ENCODE data around the gene STX8.
A peak's percentile ranks its signal among the peaks of the same experiment; 100 is the strongest.

The STX8 gene

GRCh38 chr17:9240659-9241370 is 334.8 kb downstream of the STX8 start:
- TF ChIP-seq, protein P1, sequence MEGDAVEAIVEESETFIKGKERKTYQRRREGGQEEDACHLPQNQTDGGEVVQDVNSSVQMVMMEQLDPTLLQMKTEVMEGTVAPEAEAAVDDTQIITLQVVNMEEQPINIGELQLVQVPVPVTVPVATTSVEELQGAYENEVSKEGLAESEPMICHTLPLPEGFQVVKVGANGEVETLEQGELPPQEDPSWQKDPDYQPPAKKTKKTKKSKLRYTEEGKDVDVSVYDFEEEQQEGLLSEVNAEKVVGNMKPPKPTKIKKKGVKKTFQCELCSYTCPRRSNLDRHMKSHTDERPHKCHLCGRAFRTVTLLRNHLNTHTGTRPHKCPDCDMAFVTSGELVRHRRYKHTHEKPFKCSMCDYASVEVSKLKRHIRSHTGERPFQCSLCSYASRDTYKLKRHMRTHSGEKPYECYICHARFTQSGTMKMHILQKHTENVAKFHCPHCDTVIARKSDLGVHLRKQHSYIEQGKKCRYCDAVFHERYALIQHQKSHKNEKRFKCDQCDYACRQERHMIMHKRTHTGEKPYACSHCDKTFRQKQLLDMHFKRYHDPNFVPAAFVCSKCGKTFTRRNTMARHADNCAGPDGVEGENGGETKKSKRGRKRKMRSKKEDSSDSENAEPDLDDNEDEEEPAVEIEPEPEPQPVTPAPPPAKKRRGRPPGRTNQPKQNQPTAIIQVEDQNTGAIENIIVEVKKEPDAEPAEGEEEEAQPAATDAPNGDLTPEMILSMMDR (IDR thresholded peaks at IDR 0.05; ENCODE audit: insufficient read depth, low read length, poor library complexity, severe bottlenecking) = no peak
- DNase-seq (ENCODE audit: extremely low read depth, insufficient read length) = no peak
- no peaks in the 10 kb centered on the region for H3K27me3 ChIP-seq (replicated peaks; ENCODE audit: control insufficient read depth, insufficient read depth, low read length)
- no peak overlapping the region for H3K4me3 ChIP-seq (replicated peaks; ENCODE audit: low read depth, low read length)
- H3K36me3 ChIP-seq (ENCODE audit: control insufficient read depth, insufficient read depth, low read length) = no peaks in the 10 kb centered on the region

DNA sequence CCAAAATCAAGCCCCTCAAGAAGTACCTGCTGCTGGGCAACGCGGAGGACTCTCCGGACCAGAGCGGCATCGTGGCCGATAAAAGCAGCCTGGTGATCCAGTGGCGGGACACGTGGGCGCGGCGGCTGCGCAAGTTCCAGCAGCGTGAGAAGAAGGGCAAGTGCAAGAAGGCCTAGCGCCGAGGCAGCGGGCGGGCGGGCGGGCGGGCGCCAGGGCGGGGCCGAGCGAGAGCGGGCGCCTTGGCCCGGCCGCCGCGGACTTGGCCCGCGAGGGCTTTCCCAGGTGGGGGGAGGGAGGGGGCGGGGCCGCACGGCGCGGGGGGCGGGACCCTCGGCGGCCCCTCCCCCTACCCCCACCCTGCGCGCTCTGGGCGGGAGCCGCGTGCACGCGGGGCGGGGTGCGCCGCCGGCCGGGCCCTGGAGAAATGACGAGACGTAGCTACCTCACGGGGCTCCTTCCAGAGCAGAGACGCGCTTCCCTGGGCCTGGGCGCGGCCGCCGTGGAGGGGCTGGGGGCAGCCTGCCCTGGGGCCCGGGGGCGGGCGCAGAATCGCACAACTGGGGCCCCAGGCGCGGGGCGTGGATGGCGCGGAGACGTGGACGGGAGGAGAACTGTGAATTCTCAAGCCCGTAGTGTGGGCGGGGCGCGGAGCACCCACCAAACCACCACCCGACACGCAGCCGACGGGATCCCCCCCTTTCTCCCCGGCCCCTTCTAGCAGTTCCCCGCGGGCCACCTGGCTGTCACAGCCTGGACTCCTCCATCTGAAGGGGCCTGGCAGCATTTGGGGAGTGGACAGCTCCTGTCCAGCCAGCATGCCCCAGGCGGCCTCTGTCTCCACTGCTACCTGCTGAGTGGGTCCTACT is 335.6 kb downstream of the STX8 start:
- Histone ChIP-seq H3K27me3 (replicated peaks; ENCODE audit: control insufficient read depth, insufficient read depth, low read length) (no peaks in the 10 kb centered on the region), H3K36me3 (ENCODE audit: control insufficient read depth, insufficient read depth, low read length) (no peaks in the 10 kb centered on the region), H3K4me3 (replicated peaks; ENCODE audit: low read depth, low read length) (peak overlapping the region; percentile 43)
- DNase-seq (ENCODE audit: extremely low read depth, insufficient read length) = peak; percentile 66
- TF ChIP-seq, protein P1 (IDR thresholded peaks at IDR 0.05; ENCODE audit: insufficient read depth, low read length, poor library complexity, severe bottlenecking) = no peak

GRCh38 chr17:9239246-9239792 is 336.3 kb downstream of the STX8 start:
- H3K27me3 ChIP-seq (replicated peaks; ENCODE audit: control insufficient read depth, insufficient read depth, low read length) = no peaks in the 10 kb centered on the region
- H3K4me3 ChIP-seq (replicated peaks; ENCODE audit: low read depth, low read length) = peak overlapping the region; percentile 43
- no peaks in the 10 kb centered on the region for H3K36me3 ChIP-seq (ENCODE audit: control insufficient read depth, insufficient read depth, low read length)
- TF ChIP-seq, protein P1 (IDR thresholded peaks at IDR 0.05; ENCODE audit: insufficient read depth, low read length, poor library complexity, severe bottlenecking) = no peak
- no peak for DNase-seq (ENCODE audit: extremely low read depth, insufficient read length)

DNA sequence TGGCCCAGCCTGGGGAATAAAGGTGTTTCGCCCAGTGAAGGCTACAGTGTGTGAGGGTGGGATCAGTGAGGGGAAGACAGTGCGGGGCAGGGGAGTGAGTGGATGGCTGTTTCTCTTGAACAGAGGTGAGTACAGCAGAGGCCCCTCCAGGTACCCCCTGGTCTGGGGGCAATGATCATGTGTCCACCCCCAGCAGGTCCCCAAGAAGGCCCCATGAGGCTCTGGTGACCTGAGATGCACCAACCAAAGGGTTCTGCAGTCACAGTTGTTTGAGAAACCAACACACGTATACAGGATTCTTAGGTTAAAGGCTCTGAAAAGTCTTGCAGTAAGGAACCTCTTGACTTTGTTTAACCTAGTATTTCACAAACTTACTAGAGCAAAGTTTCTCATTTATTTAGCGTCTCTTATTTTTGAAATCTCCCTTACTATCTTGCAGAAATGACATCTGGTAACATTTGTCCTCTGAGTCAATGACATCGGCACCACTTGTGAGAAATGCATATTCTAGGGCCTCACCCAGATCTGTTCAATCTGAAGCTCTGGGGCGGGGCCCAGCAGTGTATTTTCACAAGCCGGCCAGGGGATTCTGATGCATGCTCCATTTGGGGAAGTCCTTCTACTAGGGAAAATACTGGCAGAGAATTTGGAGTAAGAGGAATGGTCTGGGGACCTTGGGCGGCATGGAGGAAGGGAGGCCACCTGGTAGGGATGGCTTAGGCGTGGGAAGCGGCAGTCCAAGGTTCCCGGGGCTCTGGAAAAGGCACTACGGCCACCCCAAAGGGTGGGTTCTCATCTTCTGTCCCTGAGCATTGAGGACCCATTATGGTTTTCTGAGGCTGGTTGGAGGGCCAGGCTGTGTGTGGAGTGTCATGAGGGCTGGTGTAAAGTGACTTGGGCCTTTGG is 337.0 kb downstream of the STX8 start:
- no peak for DNase-seq (ENCODE audit: extremely low read depth, insufficient read length)
- TF ChIP-seq, protein P1 (IDR thresholded peaks at IDR 0.05; ENCODE audit: insufficient read depth, low read length, poor library complexity, severe bottlenecking) = no peak
- Histone ChIP-seq H3K36me3 (ENCODE audit: control insufficient read depth, insufficient read depth, low read length) (no peaks in the 10 kb centered on the region), H3K27me3 (replicated peaks; ENCODE audit: control insufficient read depth, insufficient read depth, low read length) (peaks cover 2% of the 10 kb centered on the region; the same call in 1 of the 2 replicates), H3K4me3 (replicated peaks; ENCODE audit: low read depth, low read length) (no peak overlapping the region)

GRCh38 chr17:9237661-9238301 is 337.8 kb downstream of the STX8 start:
- Histone ChIP-seq H3K36me3 (ENCODE audit: control insufficient read depth, insufficient read depth, low read length) (no peaks in the 10 kb centered on the region), H3K27me3 (replicated peaks; ENCODE audit: control insufficient read depth, insufficient read depth, low read length) (peaks cover 4% of the 10 kb centered on the region; the same call in 1 of the 2 replicates), H3K4me3 (replicated peaks; ENCODE audit: low read depth, low read length) (no peak overlapping the region)
- TF ChIP-seq, protein P1 (IDR thresholded peaks at IDR 0.05; ENCODE audit: insufficient read depth, low read length, poor library complexity, severe bottlenecking) = no peak
- DNase-seq (ENCODE audit: extremely low read depth, insufficient read length) = no peak
